Esophagus muscularis mucosa (tissue), 4 donors: Measurements from ENCODE around the gene ITPR3. TPM values are rescaled to one million over a fixed set of nuclear protein-coding genes. Genes with fewer than 3 reads are reported as not detected.

Experiments used
- DNase-seq: peaks from one replicate; pipeline ENCODE4 v3.0.0-alpha.2; 2017; ENCODE audit errors: extremely low spot score
- H3K27ac ChIP-seq, 4 donors: fragments of 200-600 bp; sonication (generic); replicated peaks in 1 of 4; 1 replicate in 3 of 4; 2 replicates in 1 of 4; pipeline ENCODE4 v1.5.1; 2016 to 2019; ENCODE audit warnings: mild to moderate bottlenecking in 1 of 4
- H3K27me3 ChIP-seq, 4 donors: fragments of 200-600 bp; sonication (generic); one replicate each; pipeline versions ENCODE4 v1.5.1 to v1.6.0; 2016 to 2019
- H3K36me3 ChIP-seq, 4 donors: fragments of 200-600 bp; sonication (generic); one replicate each; pipeline ENCODE4 v1.5.1; 2016 to 2019
- H3K4me1 ChIP-seq, 4 donors: fragments of 200-600 bp; sonication (generic); one replicate each; pipeline ENCODE4 v1.5.1; 2016 to 2019
- H3K4me3 ChIP-seq, 4 donors: fragments of 200-600 bp; sonication (generic); 1 replicate in 2 of 4; 2 replicates in 2 of 4; pipeline ENCODE4 v1.5.1; 2016 to 2019; ENCODE audit warnings: mild to moderate bottlenecking in 4 of 4, moderate library complexity in 1 of 4
- H3K9me3 ChIP-seq, 4 donors: fragments of 200-600 bp; sonication (generic); 1 replicate in 3 of 4; 2 replicates in 1 of 4; pipeline ENCODE4 v1.5.1; 2016 to 2019
- EP300 ChIP-seq: sonication (generic); formaldehyde crosslinking; IDR thresholded peaks from one replicate; pipeline ENCODE4 v1.6.1; 2017; ENCODE audit warnings: antibody characterized with exemption
- POLR2A ChIP-seq: fragments of 450-650 bp; IDR thresholded peaks from one replicate; pipeline ENCODE4 v1.6.1; 2017; ENCODE audit warnings: antibody characterized with exemption, moderate library complexity, mild to moderate bottlenecking, low read depth
- POLR2AphosphoS5 ChIP-seq, 2 donors: sonication (generic); formaldehyde crosslinking; IDR thresholded peaks; one replicate each; pipeline ENCODE4 v1.6.1; 2017; ENCODE audit warnings: antibody characterized with exemption in 2 of 2
- WGBS: methylation state at CpG from one replicate; pipeline ENCODE4 v1.1.5; 2018; 5-methylcytosine and 5-hydroxymethylcytosine counted together
- intact Hi-C: fragments of 100-400 bp; cut with DNase I; formaldehyde crosslinking; loops from one replicate; pipeline ENCODE4 v1.15.1; 2023
- total RNA-seq, 4 donors: library from RNA; depleted of rRNA; stranded (reverse); fragments of >200 nt; gene quantifications; one replicate each; pipeline versions ENCODE4 v1.1.0 to v1.2.1, GENCODE V29; 2016
- TF ChIP-seq, protein P1 (sequence below), 3 experiments: fragments of 200-600 bp in 2 of 3; fragments of 450-650 bp in 1 of 3; sonication (generic) in 2 of 3; IDR thresholded peaks; one replicate each; pipeline ENCODE4 v1.5.1; 2017 to 2019; ENCODE audit warnings: antibody characterized with exemption in 3 of 3, mild to moderate bottlenecking in 2 of 3, moderate library complexity in 1 of 3

ITPR3 gene
- 10 to 100 TPM; 12.1 to 24.9 (median 20.5) TPM for total RNA-seq

GRCh38 chr6:33620856-33621710, at the start of gene ITPR3:
ITPR3 (plus strand) TSS chr6:33621322; CDS start chr6:33621603, 281 bp downstream.
- Histone ChIP-seq H3K36me3 (peaks cover 0 to 13% (median 0%) of the 10 kb centered on the region in 4 donors), H3K4me3 (peak within 1 kb of the TSS; percentile 58 to 78 (median 62)), H3K27ac (peak within 1 kb of the TSS; percentile 79 to 90 (median 85)), H3K27me3 (peaks cover 0 to 51% (median 9%) of the 10 kb centered on the region in 4 donors), H3K9me3 (no peaks in the 10 kb centered on the region), H3K4me1 (peaks cover 20 to 62% (median 53%) of the 10 kb centered on the region in 4 donors)
- intact Hi-C loops = no loop called here
- TF ChIP-seq, protein P1, sequence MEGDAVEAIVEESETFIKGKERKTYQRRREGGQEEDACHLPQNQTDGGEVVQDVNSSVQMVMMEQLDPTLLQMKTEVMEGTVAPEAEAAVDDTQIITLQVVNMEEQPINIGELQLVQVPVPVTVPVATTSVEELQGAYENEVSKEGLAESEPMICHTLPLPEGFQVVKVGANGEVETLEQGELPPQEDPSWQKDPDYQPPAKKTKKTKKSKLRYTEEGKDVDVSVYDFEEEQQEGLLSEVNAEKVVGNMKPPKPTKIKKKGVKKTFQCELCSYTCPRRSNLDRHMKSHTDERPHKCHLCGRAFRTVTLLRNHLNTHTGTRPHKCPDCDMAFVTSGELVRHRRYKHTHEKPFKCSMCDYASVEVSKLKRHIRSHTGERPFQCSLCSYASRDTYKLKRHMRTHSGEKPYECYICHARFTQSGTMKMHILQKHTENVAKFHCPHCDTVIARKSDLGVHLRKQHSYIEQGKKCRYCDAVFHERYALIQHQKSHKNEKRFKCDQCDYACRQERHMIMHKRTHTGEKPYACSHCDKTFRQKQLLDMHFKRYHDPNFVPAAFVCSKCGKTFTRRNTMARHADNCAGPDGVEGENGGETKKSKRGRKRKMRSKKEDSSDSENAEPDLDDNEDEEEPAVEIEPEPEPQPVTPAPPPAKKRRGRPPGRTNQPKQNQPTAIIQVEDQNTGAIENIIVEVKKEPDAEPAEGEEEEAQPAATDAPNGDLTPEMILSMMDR (IDR thresholded peaks at IDR 0.05) = no peak
- TF ChIP-seq POLR2AphosphoS5 (IDR thresholded peaks at IDR 0.05) (no peak), EP300 (no peak), POLR2A (no peak)
- 4% methylated on average over 19 of the region's 99 CpGs for WGBS
- DNase-seq = no peak

GRCh38 chr6:33571637-33572316, 49.3 kb upstream of the ITPR3 start:
- Histone ChIP-seq H3K4me1 (peaks cover 5 to 23% (median 18%) of the 10 kb centered on the region in 4 donors), H3K36me3 (peaks cover 25 to 39% (median 35%) of the 10 kb centered on the region in 4 donors), H3K27ac (peak overlapping the region; percentile 84 to 90 (median 88)), H3K4me3 (peak overlapping the region; percentile 73 to 78 (median 74)), H3K27me3 (no peaks in the 10 kb centered on the region), H3K9me3 (no peaks in the 10 kb centered on the region)
- TF ChIP-seq EP300 = no peak
- no peak for TF ChIP-seq POLR2AphosphoS5 (IDR thresholded peaks at IDR 0.05)
- no peak for TF ChIP-seq POLR2A
- TF ChIP-seq, protein P1 (IDR thresholded peaks at IDR 0.05) = no peak
- no peak for DNase-seq
- intact Hi-C loops = loop anchor here (10.0 kb wide), 2 partner anchors 117 to 177 kb away; partner anchors contain the start of genes KIFC1 and ZBTB9
- 52% methylated on average over 11 of the region's 11 CpGs for WGBS

DNA sequence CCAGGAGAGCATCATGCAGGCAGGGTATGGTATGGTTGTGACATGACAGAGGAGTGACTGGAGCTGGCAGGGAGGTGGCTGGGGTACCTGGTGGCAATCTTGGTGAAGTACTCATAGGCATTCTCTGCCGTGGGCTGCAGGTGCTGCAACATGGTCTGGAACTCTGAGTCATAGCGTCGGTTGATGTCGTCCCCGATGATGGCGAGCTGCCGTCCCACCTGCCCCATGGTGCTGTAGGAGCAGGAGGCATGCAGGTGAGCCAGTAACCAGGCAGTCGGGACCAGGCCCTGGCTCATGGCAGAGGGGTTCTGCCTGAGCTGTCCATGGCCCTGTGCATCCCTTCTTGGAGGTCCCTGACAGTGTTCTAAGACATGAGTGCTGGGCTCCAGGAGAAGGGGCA, 45.9 kb upstream of the ITPR3 start:
- H3K4me3 ChIP-seq = no peak overlapping the region
- intact Hi-C loops = loop anchor here (10.0 kb wide), 2 partner anchors 120 to 180 kb away; partner anchors contain the start of genes KIFC1 and ZBTB9
- no peaks in the 10 kb centered on the region for H3K9me3 ChIP-seq
- WGBS = no CpG with 5 or more reads among the region's 8 CpGs
- peaks cover 31 to 49% (median 47%) of the 10 kb centered on the region in 4 donors for H3K36me3 ChIP-seq
- TF ChIP-seq POLR2AphosphoS5 (IDR thresholded peaks at IDR 0.05) (no peak), EP300 (no peak), POLR2A (no peak)
- TF ChIP-seq, protein P1 (IDR thresholded peaks at IDR 0.05) = no peak
- peaks cover 29 to 54% (median 46%) of the 10 kb centered on the region in 4 donors for H3K4me1 ChIP-seq
- H3K27ac ChIP-seq = no peak overlapping the region
- no peak for DNase-seq
- no peaks in the 10 kb centered on the region for H3K27me3 ChIP-seq

DNA sequence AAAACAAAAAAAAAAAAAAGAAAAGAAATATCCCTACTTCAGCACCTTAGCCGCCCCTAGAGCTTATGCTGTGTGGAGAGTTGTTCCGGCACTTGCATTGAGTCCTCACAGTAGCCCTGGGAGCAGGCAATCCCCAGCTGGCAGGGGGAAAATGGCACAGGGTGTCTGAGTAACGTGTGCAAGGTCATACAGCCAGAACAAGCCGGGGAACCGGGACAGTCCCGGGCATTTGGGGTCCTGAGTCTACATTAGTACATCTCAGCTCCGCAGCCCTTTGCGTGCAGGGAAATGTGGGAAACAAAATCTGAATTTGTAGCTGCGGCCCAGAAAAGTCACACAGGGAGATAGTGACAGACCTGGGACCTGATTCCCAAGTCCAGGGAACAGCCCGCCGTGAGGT, 44.5 kb upstream of the ITPR3 start:
- Histone ChIP-seq H3K36me3 (peaks cover 31 to 49% (median 47%) of the 10 kb centered on the region in 4 donors), H3K4me1 (peaks cover 33 to 51% (median 43%) of the 10 kb centered on the region in 4 donors), H3K27ac (peak overlapping the region; percentile 10 to 91 (median 70)), H3K4me3 (no peak overlapping the region), H3K27me3 (no peaks in the 10 kb centered on the region), H3K9me3 (no peaks in the 10 kb centered on the region)
- TF ChIP-seq POLR2A (no peak), POLR2AphosphoS5 (IDR thresholded peaks at IDR 0.05) (no peak), EP300 (no peak)
- TF ChIP-seq, protein P1 (IDR thresholded peaks at IDR 0.05) = no peak
- 82% methylated on average over 11 of the region's 11 CpGs for WGBS
- DNase-seq = no peak
- intact Hi-C loops = loop anchor here (10.0 kb wide), 2 partner anchors 122 to 182 kb away; partner anchors contain the start of genes KIFC1 and ZBTB9
